A673 (cell line): ENCODE results near the gene DLG2. TPM values are rescaled to one million over a fixed set of nuclear protein-coding genes. Genes with fewer than 3 reads are reported as not detected.

Source experiments
- BruUV-seq: library from RNA; stranded (reverse); fragments of 400-500 nt; replicated peaks from 2 replicates; lab custom pipeline; 2021; lab: Mats Ljungman, UMichigan
- CTCF ChIA-PET: fragments of 300-600 bp; sonication (Branson Sonifier 250); formaldehyde crosslinking; loops from one replicate; lab custom pipeline; 2022; ENCODE audit warnings: antibody characterized with exemption; lab: Charles Lee
- POLR2A ChIA-PET: fragments of 300-600 bp; sonication (Branson Sonifier 250); formaldehyde crosslinking; loops from one replicate; lab custom pipeline; 2022; ENCODE audit warnings: antibody characterized with exemption; ENCODE audit not compliant: low non-redundant PET; lab: Charles Lee
- DNase-seq: peaks from one replicate; pipeline ENCODE4 v3.0.0-alpha.2; 2015; ENCODE audit warnings: low spot score
- H3K27ac ChIP-seq: fragments of 200-600 bp; sonication (generic); 2 replicates; pipeline ENCODE4 v1.5.1; 2016; ENCODE audit warnings: mixed run types, low read depth, mild to moderate bottlenecking, mixed read lengths, antibody characterized with exemption, low read length; ENCODE audit not compliant: poor library complexity, severe bottlenecking
- H3K27me3 ChIP-seq: fragments of 200-600 bp; sonication (generic); replicated peaks from 2 replicates; pipeline ENCODE4 v1.6.1; 2017; ENCODE audit warnings: mixed run types, low read depth, mild to moderate bottlenecking, mixed read lengths, antibody characterized with exemption, low read length; ENCODE audit not compliant: insufficient read depth, poor library complexity
- H3K36me3 ChIP-seq: fragments of 200-600 bp; sonication (generic); 2 replicates; pipeline ENCODE4 v1.6.1; 2016; ENCODE audit warnings: mixed run types, mild to moderate bottlenecking, mixed read lengths, antibody characterized with exemption, low read length; ENCODE audit not compliant: insufficient read depth, poor library complexity, severe bottlenecking
- H3K4me1 ChIP-seq: fragments of 200-600 bp; sonication (generic); 2 replicates; pipeline ENCODE4 v1.6.1; 2017; ENCODE audit warnings: mixed run types, mild to moderate bottlenecking, mixed read lengths, antibody characterized with exemption, low read length; ENCODE audit not compliant: insufficient read depth, poor library complexity, severe bottlenecking
- H3K4me3 ChIP-seq: fragments of 200-600 bp; sonication (generic); 2 replicates; pipeline ENCODE4 v1.5.1; 2016; ENCODE audit warnings: low read depth, mixed run types, mild to moderate bottlenecking, mixed read lengths, low read length; ENCODE audit not compliant: poor library complexity, severe bottlenecking
- H3K9me3 ChIP-seq: fragments of 200-600 bp; sonication (generic); 2 replicates; pipeline ENCODE4 v1.6.1; 2016; ENCODE audit warnings: mixed run types, low read depth, mild to moderate bottlenecking, mixed read lengths, antibody characterized with exemption, low read length; ENCODE audit not compliant: poor library complexity, severe bottlenecking
- CTCF ChIP-seq: fragments of 300-800, 200-600 bp; sonication (generic); conservative IDR thresholded peaks from 2 replicates; pipeline ENCODE4 v1.5.1; 2017; ENCODE audit warnings: low read depth, mild to moderate bottlenecking, antibody characterized with exemption, low read length, moderate library complexity, mixed read lengths
- EZH2 ChIP-seq: fragments of 200-600 bp; sonication (generic); IDR thresholded peaks from 2 replicates; pipeline ENCODE4 v1.6.1; 2017; ENCODE audit warnings: borderline replicate concordance, low read depth, mild to moderate bottlenecking, mixed read lengths, antibody characterized with exemption, low read length; ENCODE audit not compliant: poor library complexity, severe bottlenecking
- intact Hi-C: fragments of 100-400 bp; cut with micrococcal nuclease; formaldehyde crosslinking; loops from one replicate; pipeline ENCODE4 v1.10.0; 2022; ENCODE audit not compliant: unreplicated experiment
- total RNA-seq: library from RNA; stranded (reverse); gene quantifications from 2 replicates; pipeline ENCODE4 v1.2.3, GENCODE V29; 2021

The DLG2 gene
- total RNA-seq, 1 experiment from 2014 or later = 277 TPM

GRCh38 chr11:84526250-84526649, 1100.9 kb downstream of the DLG2 start:
- ChIA-PET POLR2A (no interaction called here), CTCF (no interaction called here)
- no peak for DNase-seq
- no peaks in the 10 kb centered on the region for H3K36me3 ChIP-seq
- BruUV-seq = no TSS peak
- intact Hi-C loops = no loop called here
- TF ChIP-seq CTCF = no peak
- no peak for TF ChIP-seq EZH2
- no peak overlapping the region for H3K4me3 ChIP-seq
- H3K4me1 ChIP-seq = no peaks in the 10 kb centered on the region
- H3K27me3 ChIP-seq = peaks cover 4% of the 10 kb centered on the region
- H3K9me3 ChIP-seq = no peaks in the 10 kb centered on the region
- no peak overlapping the region for H3K27ac ChIP-seq

- H3K4me3 ChIP-seq = no peak overlapping the region
- no TSS peak for BruUV-seq
- ChIA-PET POLR2A (no interaction called here), CTCF (interaction anchor here (0.7 to 2.0 kb wide), 7 partner anchors 89 to 697 kb away, joined by 3 to 8 read pairs (median 6); no protein-coding TSS in a partner anchor)
- no peaks in the 10 kb centered on the region for H3K9me3 ChIP-seq
- TF ChIP-seq CTCF (peak; percentile 70), EZH2 (no peak)
- H3K27ac ChIP-seq = no peak overlapping the region
- DNase-seq = peak; percentile 50
- no peaks in the 10 kb centered on the region for H3K36me3 ChIP-seq
- H3K27me3 ChIP-seq = no peaks in the 10 kb centered on the region
- H3K4me1 ChIP-seq = no peaks in the 10 kb centered on the region
- intact Hi-C loops = loop anchor here (1.0 to 5.0 kb wide), 2 partner anchors 127 to 140 kb away; no protein-coding TSS in a partner anchor
Observed at GRCh38 chr11:84524422-84525051, 1102.6 kb downstream of the DLG2 start.

GRCh38 chr11:84522331-84522730, 1104.8 kb downstream of the DLG2 start:
- intact Hi-C loops = loop anchor here (2.0 to 5.0 kb wide), 2 partner anchors 125 to 686 kb away; no protein-coding TSS in a partner anchor
- no peak for DNase-seq

More at GRCh38 chr11:84522331-84522730, 1104.8 kb downstream of the DLG2 start:
- H3K4me3 ChIP-seq = no peak overlapping the region
- H3K27me3 ChIP-seq = peaks cover 5% of the 10 kb centered on the region
- no peak for TF ChIP-seq EZH2
- no peak for TF ChIP-seq CTCF
- no peak overlapping the region for H3K27ac ChIP-seq
- no peaks in the 10 kb centered on the region for H3K9me3 ChIP-seq
- ChIA-PET POLR2A (no interaction called here), CTCF (interaction anchor here (0.6 to 1.0 kb wide), 2 partner anchors 138 to 686 kb away, joined by 4 to 8 read pairs; no protein-coding TSS in a partner anchor)
- no peaks in the 10 kb centered on the region for H3K36me3 ChIP-seq
- BruUV-seq = no TSS peak
- H3K4me1 ChIP-seq = no peaks in the 10 kb centered on the region
